Breast epithelium (tissue), 4 donors: ENCODE data around the gene SYNDIG1. TPM values are rescaled to one million over a fixed set of nuclear protein-coding genes. Genes with fewer than 3 reads are reported as not detected.

ENCODE experiments used
- DNase-seq, 2 donors: peaks; one replicate each; pipeline ENCODE4 v3.0.0-alpha.2; 2019; ENCODE audit warnings: low spot score in 2 of 2
- H3K27ac ChIP-seq, 2 donors: fragments of 200-600 bp; sonication (generic) in 1 of 2; one replicate each; pipeline ENCODE4 v1.5.1; 2016 to 2019; ENCODE audit warnings: mild to moderate bottlenecking in 1 of 2
- H3K27me3 ChIP-seq, 2 donors: fragments of 200-600 bp; sonication (generic) in 1 of 2; one replicate each; pipeline versions ENCODE4 v1.5.1 to v1.6.0; 2017 to 2019; ENCODE audit warnings: control low read depth in 1 of 2, mild to moderate bottlenecking in 1 of 2
- H3K36me3 ChIP-seq: fragments of 200-600 bp; one replicate; pipeline ENCODE4 v1.5.1; 2019
- H3K4me1 ChIP-seq, 2 donors: fragments of 200-600 bp; sonication (generic); one replicate each; pipeline ENCODE4 v1.5.1; 2016 to 2019; ENCODE audit warnings: control low read depth in 1 of 2
- H3K4me3 ChIP-seq, 3 donors: fragments of 200-600 bp; sonication (generic); 1 replicate in 2 of 3; 2 replicates in 1 of 3; pipeline ENCODE4 v1.5.1; 2016 to 2019; ENCODE audit warnings: mild to moderate bottlenecking in 3 of 3, moderate library complexity in 2 of 3
- H3K9me3 ChIP-seq, 2 donors: fragments of 200-600 bp; sonication (generic) in 1 of 2; one replicate each; pipeline ENCODE4 v1.5.1; 2016 to 2019; ENCODE audit warnings: control low read depth in 1 of 2
- POLR2A ChIP-seq: fragments of 450-650 bp; IDR thresholded peaks from one replicate; pipeline ENCODE4 v1.6.1; 2016; ENCODE audit warnings: antibody characterized with exemption, mild to moderate bottlenecking, moderate library complexity
- POLR2AphosphoS5 ChIP-seq, 3 donors: sonication (generic); formaldehyde crosslinking; IDR thresholded peaks; one replicate each; pipeline ENCODE4 v1.6.1; 2017; ENCODE audit warnings: antibody characterized with exemption in 3 of 3
- intact Hi-C: fragments of 100-400 bp; cut with DNase I; formaldehyde crosslinking; loops from one replicate; pipeline ENCODE4 v1.15.1; 2023; ENCODE audit warnings: low total_unique reads
- total RNA-seq, 3 donors: library from RNA; depleted of rRNA; stranded (reverse); fragments of >200 nt; gene quantifications; one replicate each; pipeline ENCODE4 v1.1.0, GENCODE V29; 2016
- TF ChIP-seq, protein P1 (sequence below), 3 donors: fragments of 450-650 bp; IDR thresholded peaks; one replicate each; pipeline ENCODE4 v1.5.1; 2016 to 2017; ENCODE audit warnings: antibody characterized with exemption in 3 of 3, mild to moderate bottlenecking in 3 of 3, moderate library complexity in 3 of 3

Gene SYNDIG1
- total RNA-seq, 3 donors from 2014 or later: under 0.01 to 0.48 (median 0.15) TPM

DNA sequence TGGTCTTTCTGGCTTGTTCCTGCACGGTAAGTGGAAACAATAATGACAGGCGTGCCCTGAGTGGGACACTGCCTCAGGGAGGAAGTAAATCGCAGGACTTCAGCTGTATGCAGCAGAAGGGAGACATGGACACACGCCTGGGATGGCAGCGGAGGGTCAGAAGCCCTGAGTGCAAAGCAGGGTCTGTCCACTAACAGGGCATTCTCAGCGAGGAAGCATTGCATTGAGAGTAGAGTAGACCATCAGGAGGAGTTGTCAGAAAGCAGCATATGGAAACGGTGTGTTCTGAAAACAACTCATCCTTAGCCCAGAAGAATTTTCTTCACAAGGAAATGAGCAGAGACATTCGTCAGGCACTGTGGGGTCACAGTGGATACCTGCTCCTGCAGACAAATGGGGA lies 134.0 kb downstream of the SYNDIG1 start:
- H3K4me3 ChIP-seq: no peak overlapping the region
- no peaks in the 10 kb centered on the region for H3K36me3 ChIP-seq
- no peaks in the 10 kb centered on the region for H3K4me1 ChIP-seq
- DNase-seq: no peak
- intact Hi-C loops: no loop called here
- no peaks in the 10 kb centered on the region for H3K27me3 ChIP-seq
- H3K27ac ChIP-seq: no peak overlapping the region
- TF ChIP-seq POLR2AphosphoS5 (IDR thresholded peaks at IDR 0.05) (no peak), POLR2A (no peak)
- TF ChIP-seq, protein P1, sequence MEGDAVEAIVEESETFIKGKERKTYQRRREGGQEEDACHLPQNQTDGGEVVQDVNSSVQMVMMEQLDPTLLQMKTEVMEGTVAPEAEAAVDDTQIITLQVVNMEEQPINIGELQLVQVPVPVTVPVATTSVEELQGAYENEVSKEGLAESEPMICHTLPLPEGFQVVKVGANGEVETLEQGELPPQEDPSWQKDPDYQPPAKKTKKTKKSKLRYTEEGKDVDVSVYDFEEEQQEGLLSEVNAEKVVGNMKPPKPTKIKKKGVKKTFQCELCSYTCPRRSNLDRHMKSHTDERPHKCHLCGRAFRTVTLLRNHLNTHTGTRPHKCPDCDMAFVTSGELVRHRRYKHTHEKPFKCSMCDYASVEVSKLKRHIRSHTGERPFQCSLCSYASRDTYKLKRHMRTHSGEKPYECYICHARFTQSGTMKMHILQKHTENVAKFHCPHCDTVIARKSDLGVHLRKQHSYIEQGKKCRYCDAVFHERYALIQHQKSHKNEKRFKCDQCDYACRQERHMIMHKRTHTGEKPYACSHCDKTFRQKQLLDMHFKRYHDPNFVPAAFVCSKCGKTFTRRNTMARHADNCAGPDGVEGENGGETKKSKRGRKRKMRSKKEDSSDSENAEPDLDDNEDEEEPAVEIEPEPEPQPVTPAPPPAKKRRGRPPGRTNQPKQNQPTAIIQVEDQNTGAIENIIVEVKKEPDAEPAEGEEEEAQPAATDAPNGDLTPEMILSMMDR (IDR thresholded peaks at IDR 0.05): no peak
- H3K9me3 ChIP-seq: peaks cover 5 to 11% of the 10 kb centered on the region in 2 donors

DNA sequence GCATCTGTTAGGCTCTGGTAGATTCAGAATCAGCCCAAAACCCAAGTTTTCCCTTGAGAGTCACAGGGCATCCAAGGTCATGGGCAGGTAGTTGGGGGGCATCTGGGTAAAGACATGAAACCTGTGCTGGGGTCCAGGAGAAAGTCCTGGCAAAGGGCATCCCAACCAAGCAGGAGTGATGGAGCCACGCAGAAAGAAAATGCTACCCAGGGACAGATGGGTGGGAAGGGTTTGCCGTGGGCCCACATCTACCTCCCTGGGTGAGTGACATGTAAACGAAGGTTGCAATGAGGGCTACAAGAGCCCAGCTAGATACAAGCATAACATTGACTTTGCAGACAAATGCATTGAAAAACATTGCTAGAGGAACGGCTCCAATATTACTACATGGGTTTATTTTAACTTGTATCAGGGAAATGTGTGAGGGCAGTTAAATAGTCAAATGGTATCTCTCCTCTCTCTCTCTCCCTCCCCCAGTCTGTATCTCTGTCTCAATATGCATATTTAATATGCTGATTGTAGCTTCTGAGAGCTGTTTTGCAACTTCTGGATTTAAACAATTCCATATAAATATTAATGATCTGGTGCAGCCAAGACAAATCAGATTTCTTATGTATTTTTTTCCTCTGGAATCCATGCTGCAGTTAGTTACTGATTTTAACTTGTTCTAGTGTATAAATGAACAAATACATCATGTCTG lies 135.7 kb downstream of the SYNDIG1 start:
- H3K4me1 ChIP-seq: no peaks in the 10 kb centered on the region
- no peaks in the 10 kb centered on the region for H3K27me3 ChIP-seq
- H3K36me3 ChIP-seq: no peaks in the 10 kb centered on the region
- no peak overlapping the region for H3K27ac ChIP-seq
- TF ChIP-seq POLR2A: no peak
- no peak for TF ChIP-seq POLR2AphosphoS5 (IDR thresholded peaks at IDR 0.05)
- TF ChIP-seq, protein P1 (IDR thresholded peaks at IDR 0.05): no peak
- no peak for DNase-seq
- H3K9me3 ChIP-seq: peaks cover 5% of the 10 kb centered on the region in 2 donors
- H3K4me3 ChIP-seq: no peak overlapping the region
- intact Hi-C loops: no loop called here

DNA sequence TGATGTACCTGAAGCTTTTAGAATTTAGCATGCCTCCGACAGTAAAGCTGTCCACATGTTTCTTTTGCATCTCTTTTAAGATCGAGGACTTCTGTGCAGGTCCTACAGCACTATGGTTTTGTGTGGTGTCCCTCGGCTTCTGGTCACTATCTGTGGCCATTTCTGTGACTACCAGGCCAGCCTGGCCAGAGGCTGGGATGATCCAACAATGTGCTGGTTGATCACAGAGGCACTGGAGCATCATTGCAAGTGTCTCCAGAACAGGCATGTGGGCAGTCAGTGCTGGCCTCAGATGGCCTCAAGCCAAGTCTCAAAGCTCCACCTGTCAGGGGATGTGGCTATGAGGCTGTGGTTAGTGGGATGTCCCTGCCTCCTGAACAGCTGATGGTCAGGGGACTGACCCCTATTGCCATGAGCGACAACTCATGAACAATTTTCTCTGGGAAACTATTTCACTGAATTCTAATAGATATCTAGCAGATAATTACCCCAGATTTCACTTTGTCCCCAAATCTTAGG lies 136.6 kb downstream of the SYNDIG1 start:
- no peaks in the 10 kb centered on the region for H3K36me3 ChIP-seq
- DNase-seq: no peak
- intact Hi-C loops: no loop called here
- no peak for TF ChIP-seq POLR2A
- no peak for TF ChIP-seq POLR2AphosphoS5 (IDR thresholded peaks at IDR 0.05)
- TF ChIP-seq, protein P1 (IDR thresholded peaks at IDR 0.05): no peak
- H3K27me3 ChIP-seq: no peaks in the 10 kb centered on the region
- H3K27ac ChIP-seq: no peak overlapping the region
- no peak overlapping the region for H3K4me3 ChIP-seq
- H3K9me3 ChIP-seq: no peaks in the 10 kb centered on the region
- H3K4me1 ChIP-seq: no peaks in the 10 kb centered on the region

DNA sequence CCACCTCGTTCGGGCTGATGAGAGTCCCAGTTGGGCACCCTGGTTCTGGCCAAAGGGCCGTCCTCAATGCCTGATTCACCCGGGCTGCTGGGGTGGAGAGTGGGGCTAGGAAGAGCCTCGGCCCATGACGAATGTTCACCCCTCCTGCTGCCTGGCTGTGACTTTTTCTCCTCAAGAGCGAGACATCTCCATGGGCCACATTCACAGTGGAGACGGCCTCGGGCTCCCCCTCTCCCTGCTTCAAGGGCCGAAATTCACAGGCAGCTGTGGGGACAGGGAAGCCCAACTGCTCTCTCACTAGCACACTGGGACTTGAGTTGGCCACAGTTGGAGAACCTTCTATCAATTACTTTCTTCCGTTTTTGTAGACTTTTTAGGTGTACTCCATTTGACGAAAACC lies 138.0 kb downstream of the SYNDIG1 start:
- DNase-seq: no peak
- H3K4me1 ChIP-seq: no peaks in the 10 kb centered on the region

More for the DNA sequence above, 138.0 kb downstream of the SYNDIG1 start:
- no peaks in the 10 kb centered on the region for H3K9me3 ChIP-seq
- intact Hi-C loops: no loop called here
- H3K27ac ChIP-seq: no peak overlapping the region
- TF ChIP-seq POLR2A: no peak
- TF ChIP-seq POLR2AphosphoS5 (IDR thresholded peaks at IDR 0.05): no peak
- TF ChIP-seq, protein P1 (IDR thresholded peaks at IDR 0.05): no peak
- no peaks in the 10 kb centered on the region for H3K36me3 ChIP-seq
- no peak overlapping the region for H3K4me3 ChIP-seq
- H3K27me3 ChIP-seq: no peaks in the 10 kb centered on the region
